Hepatocyte (in vitro differentiated cells): ENCODE measurements around the gene ASB6.

Source experiments
- EZH2 ChIP-seq: fragments of 200-600 bp; sonication (generic); IDR thresholded peaks from 2 replicates; pipeline ENCODE4 v1.6.1; 2016; ENCODE audit warnings: antibody characterized with exemption, mild to moderate bottlenecking, borderline replicate concordance
- EZH2phosphoT487 ChIP-seq: fragments of 200-600 bp; sonication (generic); IDR thresholded peaks from one replicate; pipeline ENCODE4 v1.6.1; 2018; ENCODE audit warnings: antibody characterized with exemption, mild to moderate bottlenecking, low read depth, moderate library complexity; ENCODE audit not compliant: unreplicated experiment, severe bottlenecking
- TF ChIP-seq, protein P1 (sequence below): fragments of 200-600 bp; sonication (generic); IDR thresholded peaks from 2 replicates; pipeline ENCODE4 v1.5.1; 2016; ENCODE audit warnings: antibody characterized with exemption, mild to moderate bottlenecking; ENCODE audit not compliant: poor library complexity

DNA sequence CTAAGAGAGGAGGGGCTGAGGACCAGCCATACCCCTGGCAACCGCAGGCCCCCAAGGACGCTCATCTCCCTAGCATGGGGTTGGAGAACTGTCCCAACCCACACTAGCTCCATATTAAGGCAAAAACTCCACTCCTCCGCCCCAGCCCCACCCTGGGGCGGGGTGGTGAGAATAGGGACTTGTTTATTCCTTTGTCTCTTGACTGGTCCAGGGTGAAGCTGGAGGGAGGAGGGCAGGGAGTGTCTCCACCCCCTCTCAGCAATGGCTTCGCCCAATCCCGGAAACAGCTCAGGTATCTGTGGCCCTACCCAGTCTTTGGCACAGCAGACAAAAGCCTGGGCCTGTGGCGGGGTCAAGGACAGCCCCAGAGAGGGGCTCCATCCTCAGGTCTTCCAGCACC lies 40.4 kb upstream of the ASB6 start:
- TF ChIP-seq, protein P1, sequence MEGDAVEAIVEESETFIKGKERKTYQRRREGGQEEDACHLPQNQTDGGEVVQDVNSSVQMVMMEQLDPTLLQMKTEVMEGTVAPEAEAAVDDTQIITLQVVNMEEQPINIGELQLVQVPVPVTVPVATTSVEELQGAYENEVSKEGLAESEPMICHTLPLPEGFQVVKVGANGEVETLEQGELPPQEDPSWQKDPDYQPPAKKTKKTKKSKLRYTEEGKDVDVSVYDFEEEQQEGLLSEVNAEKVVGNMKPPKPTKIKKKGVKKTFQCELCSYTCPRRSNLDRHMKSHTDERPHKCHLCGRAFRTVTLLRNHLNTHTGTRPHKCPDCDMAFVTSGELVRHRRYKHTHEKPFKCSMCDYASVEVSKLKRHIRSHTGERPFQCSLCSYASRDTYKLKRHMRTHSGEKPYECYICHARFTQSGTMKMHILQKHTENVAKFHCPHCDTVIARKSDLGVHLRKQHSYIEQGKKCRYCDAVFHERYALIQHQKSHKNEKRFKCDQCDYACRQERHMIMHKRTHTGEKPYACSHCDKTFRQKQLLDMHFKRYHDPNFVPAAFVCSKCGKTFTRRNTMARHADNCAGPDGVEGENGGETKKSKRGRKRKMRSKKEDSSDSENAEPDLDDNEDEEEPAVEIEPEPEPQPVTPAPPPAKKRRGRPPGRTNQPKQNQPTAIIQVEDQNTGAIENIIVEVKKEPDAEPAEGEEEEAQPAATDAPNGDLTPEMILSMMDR = no peak
- TF ChIP-seq EZH2 (no peak), EZH2phosphoT487 (no peak)
